D721Med (cell line): ENCODE data around the gene ASTL.

Source experiments
- DNase-seq: peaks from one replicate; pipeline ENCODE4 v3.0.0; 2011; ENCODE audit warnings: low spot score; ENCODE audit not compliant: insufficient read length
- FAIRE-seq: peaks from 2 replicates; lab custom pipeline; 2011; peaks lifted over from hg19 to GRCh38; lab: Jason Lieb, UNC
- CTCF ChIP-seq: IDR thresholded peaks from 2 replicates; pipeline ENCODE4 v1.5.1; 2012; ENCODE audit warnings: mild to moderate bottlenecking, control low read depth; ENCODE audit not compliant: insufficient read depth; ENCODE audit errors: missing control alignments

The ASTL gene

GRCh38 chr2:96111257-96111640, 27.1 kb downstream of the ASTL start:
- TF ChIP-seq CTCF = no peak
- DNase-seq (no peak), FAIRE-seq (no peak)

- TF ChIP-seq CTCF = no peak
- DNase-seq (no peak), FAIRE-seq (no peak)
Observed at GRCh38 chr2:96110621-96111256, 27.6 kb downstream of the ASTL start.

- no peak for TF ChIP-seq CTCF
- no peak for FAIRE-seq
Observed at GRCh38 chr2:96109931-96110511, 28.3 kb downstream of the ASTL start.

GRCh38 chr2:96109361-96109680, 29.0 kb downstream of the ASTL start:
- no peak for TF ChIP-seq CTCF
- FAIRE-seq (no peak), DNase-seq (no peak)

More at GRCh38 chr2:96109931-96110511, 28.3 kb downstream of the ASTL start:
- no peak for DNase-seq

- no peak for TF ChIP-seq CTCF
- DNase-seq (no peak), FAIRE-seq (no peak)
Observed at GRCh38 chr2:96108541-96109360, 29.6 kb downstream of the ASTL start.

- DNase-seq (no peak), FAIRE-seq (no peak)
- no peak for TF ChIP-seq CTCF
Observed at GRCh38 chr2:96108151-96108540, 30.2 kb downstream of the ASTL start.

- FAIRE-seq (no peak), DNase-seq (no peak)
- no peak for TF ChIP-seq CTCF
Observed at GRCh38 chr2:96107708-96108065, 30.6 kb downstream of the ASTL start.
